A549 (cell line): ENCODE results near the gene SLC16A13. TPM values are rescaled to one million over a fixed set of nuclear protein-coding genes. Genes with fewer than 3 reads are reported as not detected.

Experiments used
- ATAC-seq, 2 experiments: fragments of 200-7000 bp in 1 of 2; fragments of >200 bp in 1 of 2; cut with Nextera tagmentation in 1 of 2; cut with Tn5 transposase in 1 of 2; 3 replicates each; pipeline versions ENCODE4 v1.8.0 to v1.9.1; 2018 to 2020; ENCODE audit warnings: mild to moderate bottlenecking in 1 of 2, moderate library complexity in 1 of 2
- CTCF ChIA-PET: fragments of 300-600 bp; sonication (Branson Sonifier 250); formaldehyde crosslinking; extraction: SDS; loops from one replicate; lab custom pipeline; 2021; ENCODE audit warnings: antibody characterized with exemption, inconsistent platforms; lab: Yijun Ruan, JAX
- POLR2A ChIA-PET: fragments of 350-600 bp; formaldehyde crosslinking; extraction: SDS; loops from one replicate; lab custom pipeline; 2021; ENCODE audit warnings: antibody characterized with exemption, inconsistent platforms; lab: Yijun Ruan, JAX
- DNase-seq, 2 experiments: peaks; one replicate each; pipeline versions ENCODE4 v3.0.0 to v3.0.0-alpha.2; 2011 to 2016; ENCODE audit warnings: low read depth in 1 of 2, low spot score in 1 of 2
- FAIRE-seq: peaks from 2 replicates; lab custom pipeline; 2011; peaks lifted over from hg19 to GRCh38; lab: Jason Lieb, UNC
- H3K27ac ChIP-seq, 2 experiments: fragments of >200 bp; sonication (Bioruptor Twin); formaldehyde crosslinking; 3 replicates each; pipeline ENCODE4 v1.5.1; 2016 to 2017
- H3K4me1 ChIP-seq: fragments of >200 bp; sonication (Bioruptor Twin); formaldehyde crosslinking; 3 replicates; pipeline ENCODE4 v1.6.1; 2016
- H3K4me2 ChIP-seq: fragments of >200 bp; sonication (Bioruptor Twin); formaldehyde crosslinking; 3 replicates; pipeline ENCODE4 v1.6.1; 2016
- H3K4me3 ChIP-seq: fragments of >200 bp; sonication (Bioruptor Twin); formaldehyde crosslinking; 3 replicates; pipeline ENCODE4 v1.5.1; 2016
- H3K9me3 ChIP-seq: fragments of >200 bp; sonication (Bioruptor Twin); formaldehyde crosslinking; 3 replicates; pipeline ENCODE4 v1.6.1; 2016
- BHLHE40 ChIP-seq: IDR thresholded peaks from 2 replicates; pipeline ENCODE4 v1.6.1; 2012; ENCODE audit warnings: low read depth, low read length, inconsistent platforms
- CHD4 ChIP-seq: fragments of 200-600 bp; sonication (generic); IDR thresholded peaks from 2 replicates; pipeline ENCODE4 v1.6.1; 2016; ENCODE audit warnings: antibody characterized with exemption, mild to moderate bottlenecking, borderline replicate concordance
- ELK1 ChIP-seq: fragments of 150-350 bp; IDR thresholded peaks from 2 replicates; pipeline ENCODE4 v1.6.1; 2014; ENCODE audit warnings: low read depth, mild to moderate bottlenecking, low read length
- EP300 ChIP-seq, 2 experiments: fragments of >200 bp; sonication (Bioruptor Twin); formaldehyde crosslinking; IDR thresholded peaks; 2 replicates in 1 of 2; 3 replicates in 1 of 2; pipeline ENCODE4 v1.6.1; 2016 to 2017
- FOXS1 ChIP-seq: fragments of 250-450 bp; sonication (Bioruptor Pico); IDR thresholded peaks from 2 replicates; pipeline ENCODE4 v1.5.0; 2020; ENCODE audit warnings: mild to moderate bottlenecking, moderate library complexity
- GATA3 ChIP-seq: IDR thresholded peaks from 2 replicates; pipeline ENCODE4 v1.6.1; 2012; ENCODE audit warnings: borderline replicate concordance
- HES2 ChIP-seq: fragments of >200 bp; sonication (Bioruptor Twin); formaldehyde crosslinking; IDR thresholded peaks from 2 replicates; pipeline ENCODE4 v1.6.1; 2016
- JUN ChIP-seq, 2 experiments: fragments of >200 bp; sonication (Bioruptor Twin); formaldehyde crosslinking; IDR thresholded peaks; 2 replicates in 1 of 2; 3 replicates in 1 of 2; pipeline ENCODE4 v1.6.1; 2016 to 2017
- KDM5A ChIP-seq: fragments of 200-600 bp; sonication (generic); IDR thresholded peaks from 2 replicates; pipeline ENCODE4 v1.6.1; 2016; ENCODE audit warnings: antibody characterized with exemption, mild to moderate bottlenecking
- MAFK ChIP-seq: fragments of 450-650 bp; IDR thresholded peaks from 2 replicates; pipeline ENCODE4 v1.6.1; 2014; ENCODE audit not compliant: partially characterized antibody
- MAX ChIP-seq: IDR thresholded peaks from 2 replicates; pipeline ENCODE4 v1.6.1; 2012
- MYC ChIP-seq: IDR thresholded peaks from 2 replicates; pipeline ENCODE4 v1.6.1; 2012; ENCODE audit warnings: mild to moderate bottlenecking, inconsistent platforms, low read length, improper control_type of control experiment, borderline replicate concordance
- NFE2L2 ChIP-seq: fragments of 150-350 bp; conservative IDR thresholded peaks from 2 replicates; pipeline ENCODE4 v1.6.1; 2014; ENCODE audit warnings: low read length
- NR3C1 ChIP-seq: fragments of >200 bp; sonication (Bioruptor Twin); formaldehyde crosslinking; IDR thresholded peaks from 3 replicates; pipeline ENCODE4 v1.6.1; 2017
- PBX3 ChIP-seq: IDR thresholded peaks from 2 replicates; pipeline ENCODE4 v1.6.1; 2012
- PHF8 ChIP-seq: fragments of 200-600 bp; sonication (generic); IDR thresholded peaks from 2 replicates; pipeline ENCODE4 v1.6.1; 2016; ENCODE audit warnings: low read depth, mild to moderate bottlenecking, antibody characterized with exemption, moderate library complexity, borderline replicate concordance
- RARB ChIP-seq: fragments of 250-450 bp; sonication (Bioruptor Pico); IDR thresholded peaks from 2 replicates; pipeline ENCODE4 v1.8.0; 2021; ENCODE audit warnings: mild to moderate bottlenecking, moderate library complexity
- RCOR1 ChIP-seq: fragments of 150-350 bp; IDR thresholded peaks from 2 replicates; pipeline ENCODE4 v1.6.1; 2014; ENCODE audit warnings: antibody characterized with exemption, low read length, low read depth
- REST ChIP-seq: fragments of 200-600 bp; sonication (generic); IDR thresholded peaks from 2 replicates; pipeline ENCODE4 v1.6.1; 2016; ENCODE audit warnings: antibody characterized with exemption, mild to moderate bottlenecking, moderate library complexity
- SMC3 ChIP-seq: fragments of >200 bp; sonication (Bioruptor Twin); formaldehyde crosslinking; IDR thresholded peaks from 3 replicates; pipeline ENCODE4 v1.6.1; 2018; ENCODE audit warnings: inconsistent platforms
- TFCP2L1 ChIP-seq: fragments of 250-450 bp; sonication (Bioruptor Pico); IDR thresholded peaks from 2 replicates; pipeline ENCODE4 v1.5.0; 2021; ENCODE audit warnings: mild to moderate bottlenecking
- TP53 ChIP-seq: fragments of 250-450 bp; sonication (Bioruptor Pico); IDR thresholded peaks from 2 replicates; pipeline ENCODE4 v1.5.0; 2021; ENCODE audit warnings: mild to moderate bottlenecking, moderate library complexity
- USF2 ChIP-seq: fragments of 450-650 bp; IDR thresholded peaks from 2 replicates; pipeline ENCODE4 v1.6.1; 2014; ENCODE audit warnings: antibody characterized with exemption
- WGBS: methylation state at CpG from one replicate; pipeline ENCODE4 v1.1.6; 2017; ENCODE audit errors: missing lambda C conversion rate; 5-methylcytosine and 5-hydroxymethylcytosine counted together
- polyA plus RNA-seq, 4 experiments: library from polyadenylated mRNA; depleted of rRNA in 3 of 4; stranded (reverse); fragments of >200 nt; fragmentation: RNase III in 1 of 4; extraction: RNeasy Plus Mini Kit Qiagen cat#74134 plus additional on column Dnase treatment in 1 of 4; gene quantifications; 2 replicates in 3 of 4; 3 replicates in 1 of 4; pipeline ENCODE4 v1.2.3, GENCODE V29; 2011 to 2017

The SLC16A13 gene
- polyA plus RNA-seq, 2 of the 4 experiments (the other 2 are of a cell fraction), result 8.0 to 10.9 TPM

GRCh38 chr17:7074931-7075330 is 39.1 kb downstream of the SLC16A13 start:
- no peak for DNase-seq
- CTCF ChIA-PET, result interaction anchor here (0.9 to 6.3 kb wide), 6 partner anchors 9 to 77 kb away, joined by 3 to 35 read pairs (median 10); no protein-coding TSS in a partner anchor
- POLR2A ChIA-PET, result no interaction called here
- ATAC-seq, result no peak
- WGBS, result 83% methylated on average over 14 of the region's 14 CpGs
- FAIRE-seq, result no peak
- TF ChIP-seq GATA3, result no peak
- no peak for TF ChIP-seq SMC3
- TF ChIP-seq RCOR1, result no peak
- TF ChIP-seq USF2, result no peak
- TF ChIP-seq NR3C1, result no peak
- TF ChIP-seq KDM5A, result no peak
- no peak for TF ChIP-seq RARB (CRISPR knock-in tag)
- TF ChIP-seq MYC, result no peak
- TF ChIP-seq MAFK, result no peak
- no peak for TF ChIP-seq PHF8
- no peak overlapping the region for H3K27ac ChIP-seq
- H3K4me1 ChIP-seq, result no peaks in the 10 kb centered on the region
- no peak overlapping the region for H3K4me2 ChIP-seq
- no peaks in the 10 kb centered on the region for H3K9me3 ChIP-seq
- H3K4me3 ChIP-seq, result no peak overlapping the region

- Histone ChIP-seq H3K4me2 (no peak overlapping the region), H3K4me1 (no peaks in the 10 kb centered on the region), H3K4me3 (no peak overlapping the region), H3K9me3 (no peaks in the 10 kb centered on the region), H3K27ac (no peak overlapping the region)
- DNase-seq, result no peak
- ChIA-PET POLR2A (no interaction called here), CTCF (interaction anchor here (1.0 to 3.0 kb wide), 3 partner anchors 15 to 58 kb away, joined by 3 to 17 read pairs (median 3); no protein-coding TSS in a partner anchor)
- no peak for ATAC-seq
- TF ChIP-seq BHLHE40, result no peak
- TF ChIP-seq GATA3, result no peak
- TF ChIP-seq TP53 (CRISPR knock-in tag), result no peak
- TF ChIP-seq, all 56 proteins: peak for 0
- WGBS, result 69% methylated on average over 7 of the region's 7 CpGs
- no peak for FAIRE-seq
Observed at GRCh38 chr17:7077911-7078546, 42.2 kb downstream of the SLC16A13 start.

GRCh38 chr17:7078711-7079110 is 42.9 kb downstream of the SLC16A13 start:
- POLR2A ChIA-PET, result interaction anchor here (0.6 kb wide), 1 partner anchor 46 kb away, joined by 4 read pairs; no protein-coding TSS in a partner anchor
- Histone ChIP-seq H3K9me3 (no peaks in the 10 kb centered on the region), H3K27ac (no peak overlapping the region), H3K4me2 (no peak overlapping the region), H3K4me1 (no peaks in the 10 kb centered on the region), H3K4me3 (no peak overlapping the region)
- ATAC-seq, result no peak
- FAIRE-seq, result no peak
- 73% methylated on average over 10 of the region's 10 CpGs for WGBS
- no peak for DNase-seq
- CTCF ChIA-PET, result interaction anchor here (1.1 to 3.0 kb wide), 5 partner anchors 15 to 57 kb away, joined by 3 to 17 read pairs (median 5); no protein-coding TSS in a partner anchor
- TF ChIP-seq NFE2L2, result no peak
- no peak for TF ChIP-seq HES2
- no peak for TF ChIP-seq ELK1
- no peak for TF ChIP-seq JUN (IDR thresholded peaks at IDR 0.05)
- TF ChIP-seq REST, result no peak
- no peak for TF ChIP-seq MAX
- no peak for TF ChIP-seq FOXS1 (CRISPR knock-in tag)
- no peak for TF ChIP-seq CHD4
- no peak for TF ChIP-seq SMC3
- TF ChIP-seq MAFK, result no peak
- no peak for TF ChIP-seq PBX3
- no peak for TF ChIP-seq BHLHE40
- no peak for TF ChIP-seq EP300 (IDR thresholded peaks at IDR 0.05)
- no peak for TF ChIP-seq TFCP2L1
